ENCODE results near the gene CALHM1.

The CALHM1 gene

GRCh38 chr10:103457176-103457712, 1.5 kb downstream of the CALHM1 start:
- DNase-seq (ENCODE audit: extremely low spot score) = no peak
- TF ChIP-seq SUZ12 (IDR thresholded peaks at IDR 0.05) (no peak), TARDBP (IDR thresholded peaks at IDR 0.05) (no peak), BHLHE40 (IDR thresholded peaks at IDR 0.05; ENCODE audit: borderline replicate concordance) (no peak), ARNT (IDR thresholded peaks at IDR 0.05) (no peak), PKNOX1 (IDR thresholded peaks at IDR 0.05) (no peak), SP1 (IDR thresholded peaks at IDR 0.05) (no peak), LEF1 (IDR thresholded peaks at IDR 0.05; ENCODE audit: borderline replicate concordance) (no peak), FOXM1 (IDR thresholded peaks at IDR 0.05; ENCODE audit: borderline replicate concordance) (no peak), L3MBTL2 (conservative IDR thresholded peaks at IDR 0.05) (no peak), ZNF384 (IDR thresholded peaks at IDR 0.05) (no peak), NFRKB (IDR thresholded peaks at IDR 0.05) (no peak), CTBP1 (IDR thresholded peaks at IDR 0.05; ENCODE audit: borderline replicate concordance) (no peak), FOXA1 (IDR thresholded peaks at IDR 0.05) (no peak), HDGF (IDR thresholded peaks at IDR 0.05; ENCODE audit: borderline replicate concordance) (no peak), FOXK2 (IDR thresholded peaks at IDR 0.05) (no peak), ELF4 (IDR thresholded peaks at IDR 0.05) (no peak)
- POLR2A ChIA-PET = no interaction called here
- CTCF ChIA-PET = interaction anchor here (0.6 kb wide), 1 partner anchor 81 kb away, joined by 3 read pairs; no protein-coding TSS in a partner anchor

GRCh38 chr10:103456074-103456660, 2.5 kb downstream of the CALHM1 start:
- ChIA-PET POLR2A (no interaction called here), CTCF (no interaction called here)
- DNase-seq (ENCODE audit: extremely low spot score) = no peak
- TF ChIP-seq ELF4 (IDR thresholded peaks at IDR 0.05) (no peak), ZNF384 (IDR thresholded peaks at IDR 0.05) (no peak), BHLHE40 (IDR thresholded peaks at IDR 0.05; ENCODE audit: borderline replicate concordance) (no peak), CTBP1 (IDR thresholded peaks at IDR 0.05; ENCODE audit: borderline replicate concordance) (no peak)

GRCh38 chr10:103455235-103455634, 3.5 kb downstream of the CALHM1 start:
- ChIA-PET POLR2A (no interaction called here), CTCF (interaction anchor here (1.1 kb wide), 1 partner anchor 109 kb away, joined by 3 read pairs; no protein-coding TSS in a partner anchor)
- no peak for DNase-seq (ENCODE audit: extremely low spot score)
- no peak for TF ChIP-seq FOXA1 (IDR thresholded peaks at IDR 0.05)
- no peak for TF ChIP-seq ARNT (IDR thresholded peaks at IDR 0.05)
- TF ChIP-seq PKNOX1 (IDR thresholded peaks at IDR 0.05) = no peak
- TF ChIP-seq ZNF384 (IDR thresholded peaks at IDR 0.05) = no peak
- no peak for TF ChIP-seq HDGF (IDR thresholded peaks at IDR 0.05; ENCODE audit: borderline replicate concordance)

- DNase-seq (ENCODE audit: extremely low spot score) = no peak
- TF ChIP-seq FOXM1 (IDR thresholded peaks at IDR 0.05; ENCODE audit: borderline replicate concordance) = no peak
- TF ChIP-seq FOXA1 (IDR thresholded peaks at IDR 0.05) = no peak
- TF ChIP-seq SP1 (IDR thresholded peaks at IDR 0.05) = no peak
- no peak for TF ChIP-seq TARDBP (IDR thresholded peaks at IDR 0.05)
- no peak for TF ChIP-seq L3MBTL2 (conservative IDR thresholded peaks at IDR 0.05)
- no peak for TF ChIP-seq FOXK2 (IDR thresholded peaks at IDR 0.05)
- no peak for TF ChIP-seq NFRKB (IDR thresholded peaks at IDR 0.05)
- no peak for TF ChIP-seq SUZ12 (IDR thresholded peaks at IDR 0.05)
- TF ChIP-seq HDGF (IDR thresholded peaks at IDR 0.05; ENCODE audit: borderline replicate concordance) = no peak
- TF ChIP-seq PKNOX1 (IDR thresholded peaks at IDR 0.05) = no peak
- TF ChIP-seq CTBP1 (IDR thresholded peaks at IDR 0.05; ENCODE audit: borderline replicate concordance) = no peak
- TF ChIP-seq LEF1 (IDR thresholded peaks at IDR 0.05; ENCODE audit: borderline replicate concordance) = no peak
- TF ChIP-seq ZNF384 (IDR thresholded peaks at IDR 0.05) = no peak
- TF ChIP-seq ARNT (IDR thresholded peaks at IDR 0.05) = no peak
- ChIA-PET POLR2A (interaction anchor here (1.0 kb wide), 1 partner anchor 11 kb away, joined by 3 read pairs; no protein-coding TSS in a partner anchor), CTCF (interaction anchor here (0.6 to 0.8 kb wide), 2 partner anchors 14 to 38 kb away, joined by 3 to 8 read pairs; no protein-coding TSS in a partner anchor)
Observed at GRCh38 chr10:103454026-103454425, 4.7 kb downstream of the CALHM1 start.

- POLR2A ChIA-PET = no interaction called here
- TF ChIP-seq LEF1 (IDR thresholded peaks at IDR 0.05; ENCODE audit: borderline replicate concordance) = no peak
- no peak for DNase-seq (ENCODE audit: extremely low spot score)
- CTCF ChIA-PET = no interaction called here
Observed at GRCh38 chr10:103452506-103453230, 6.0 kb downstream of the CALHM1 start.

- TF ChIP-seq SUZ12 (IDR thresholded peaks at IDR 0.05) (no peak), CTBP1 (IDR thresholded peaks at IDR 0.05; ENCODE audit: borderline replicate concordance) (no peak), PKNOX1 (IDR thresholded peaks at IDR 0.05) (no peak), L3MBTL2 (conservative IDR thresholded peaks at IDR 0.05) (no peak), FOXK2 (IDR thresholded peaks at IDR 0.05) (no peak), NFRKB (IDR thresholded peaks at IDR 0.05) (no peak), HDGF (IDR thresholded peaks at IDR 0.05; ENCODE audit: borderline replicate concordance) (no peak), FOXA1 (IDR thresholded peaks at IDR 0.05) (no peak), SP1 (IDR thresholded peaks at IDR 0.05) (no peak), ELF4 (IDR thresholded peaks at IDR 0.05) (no peak), LEF1 (IDR thresholded peaks at IDR 0.05; ENCODE audit: borderline replicate concordance) (no peak), ARNT (IDR thresholded peaks at IDR 0.05) (no peak), BHLHE40 (IDR thresholded peaks at IDR 0.05; ENCODE audit: borderline replicate concordance) (no peak), FOXM1 (IDR thresholded peaks at IDR 0.05; ENCODE audit: borderline replicate concordance) (no peak), TARDBP (IDR thresholded peaks at IDR 0.05) (no peak), ZNF384 (IDR thresholded peaks at IDR 0.05) (no peak)
- no peak for DNase-seq (ENCODE audit: extremely low spot score)
- POLR2A ChIA-PET = no interaction called here
- CTCF ChIA-PET = no interaction called here
Observed at GRCh38 chr10:103451831-103452505, 6.7 kb downstream of the CALHM1 start, which contains the start of gene CALHM2. Gene CALHM2 (minus strand): TSS chr10:103452370. CDS start chr10:103449941, 2,429 bp downstream.
